ENCODE results near the gene TRABD2B. TPM values are rescaled to one million over a fixed set of nuclear protein-coding genes. Genes with fewer than 3 reads are reported as not detected.

The TRABD2B gene
- total and polyA plus RNA-seq, 2 experiments from 2014 or later: 1.00 to 2.3 TPM

GRCh38 chr1:47990286-47990685 lies 6.9 kb downstream of the TRABD2B start:
- 97% methylated on average over 4 of the region's 4 CpGs for WGBS (ENCODE audit: low lambda C conversion rate, missing lambda C conversion rate)
- peaks cover 14% of the 10 kb centered on the region for H3K27me3 ChIP-seq
- no peak overlapping the region for H3K4me3 ChIP-seq

GRCh38 chr1:47987601-47988000 lies 9.6 kb downstream of the TRABD2B start:
- TF ChIP-seq EZH2phosphoT487 (IDR thresholded peaks at IDR 0.05; ENCODE audit: low read depth, severe bottlenecking, unreplicated experiment): no peak
- TF ChIP-seq CTCF (IDR thresholded peaks at IDR 0.05; ENCODE audit: poor library complexity): no peak
- TF ChIP-seq EZH2 (IDR thresholded peaks at IDR 0.05; ENCODE audit: borderline replicate concordance): no peak
- no peak overlapping the region for H3K27ac ChIP-seq
- peaks cover 27% of the 10 kb centered on the region for H3K27me3 ChIP-seq
- peaks cover 6% of the 10 kb centered on the region for H3K79me2 ChIP-seq
- no peaks in the 10 kb centered on the region for H3K9me3 ChIP-seq (ENCODE audit: low read depth)
- no peak for DNase-seq (ENCODE audit: low spot score)
- WGBS (ENCODE audit: low lambda C conversion rate, missing lambda C conversion rate): 96% methylated on average over 11 of the region's 11 CpGs
- no peaks in the 10 kb centered on the region for H4K20me1 ChIP-seq (ENCODE audit: insufficient read depth, poor library complexity, severe bottlenecking)
- no peaks in the 10 kb centered on the region for H3K9me2 ChIP-seq (replicated peaks; ENCODE audit: insufficient read depth)
- H2AFZ ChIP-seq: no peak overlapping the region
- H3K4me3 ChIP-seq: no peak overlapping the region
- peaks cover 14% of the 10 kb centered on the region for H3K4me1 ChIP-seq (ENCODE audit: insufficient read depth)
- no peaks in the 10 kb centered on the region for H3K36me3 ChIP-seq (replicated peaks; ENCODE audit: insufficient read depth, low read depth)
- no peak overlapping the region for H3K4me2 ChIP-seq

More at GRCh38 chr1:47990286-47990685, 6.9 kb downstream of the TRABD2B start:
- Histone ChIP-seq H3K27ac (no peak overlapping the region), H3K4me1 (ENCODE audit: insufficient read depth) (peaks cover 6% of the 10 kb centered on the region), H3K79me2 (peaks cover 10% of the 10 kb centered on the region), H3K36me3 (replicated peaks; ENCODE audit: insufficient read depth, low read depth) (no peaks in the 10 kb centered on the region), H2AFZ (no peak overlapping the region), H3K4me2 (no peak overlapping the region), H4K20me1 (ENCODE audit: insufficient read depth, poor library complexity, severe bottlenecking) (no peaks in the 10 kb centered on the region), H3K9me2 (replicated peaks; ENCODE audit: insufficient read depth) (no peaks in the 10 kb centered on the region), H3K9me3 (ENCODE audit: low read depth) (no peaks in the 10 kb centered on the region)
- no peak for DNase-seq (ENCODE audit: low spot score)
- TF ChIP-seq EZH2phosphoT487 (IDR thresholded peaks at IDR 0.05; ENCODE audit: low read depth, severe bottlenecking, unreplicated experiment): no peak
- no peak for TF ChIP-seq CTCF (IDR thresholded peaks at IDR 0.05; ENCODE audit: poor library complexity)
- TF ChIP-seq EZH2 (IDR thresholded peaks at IDR 0.05; ENCODE audit: borderline replicate concordance): no peak

GRCh38 chr1:47986761-47987200 lies 10.4 kb downstream of the TRABD2B start:
- Histone ChIP-seq H3K27ac (peak overlapping the region; percentile 60), H3K9me3 (ENCODE audit: low read depth) (no peaks in the 10 kb centered on the region), H3K27me3 (peaks cover 27% of the 10 kb centered on the region), H3K4me3 (no peak overlapping the region), H3K4me1 (ENCODE audit: insufficient read depth) (peaks cover 14% of the 10 kb centered on the region), H3K79me2 (peaks cover 4% of the 10 kb centered on the region), H3K4me2 (peak overlapping the region; percentile 57), H3K9me2 (replicated peaks; ENCODE audit: insufficient read depth) (no peaks in the 10 kb centered on the region), H2AFZ (no peak overlapping the region), H3K36me3 (replicated peaks; ENCODE audit: insufficient read depth, low read depth) (no peaks in the 10 kb centered on the region), H4K20me1 (ENCODE audit: insufficient read depth, poor library complexity, severe bottlenecking) (no peaks in the 10 kb centered on the region)
- 37% methylated on average over 19 of the region's 19 CpGs for WGBS (ENCODE audit: low lambda C conversion rate, missing lambda C conversion rate)
- peak; percentile 47 for DNase-seq (ENCODE audit: low spot score)
- TF ChIP-seq EZH2 (IDR thresholded peaks at IDR 0.05; ENCODE audit: borderline replicate concordance) (no peak), EZH2phosphoT487 (IDR thresholded peaks at IDR 0.05; ENCODE audit: low read depth, severe bottlenecking, unreplicated experiment) (no peak), CTCF (IDR thresholded peaks at IDR 0.05; ENCODE audit: poor library complexity) (no peak)

All from hepatocyte (in vitro differentiated cells).